Measurements from ENCODE around the gene ARHGDIG. TPM values are rescaled to one million over a fixed set of nuclear protein-coding genes. Genes with fewer than 3 reads are reported as not detected.

Gene ARHGDIG
- total and polyA plus RNA-seq, 11 donors, result 0.26 to 19.2 (median 8.2) TPM

- Histone ChIP-seq H3K4me1 (peaks cover 0 to 23% (median 4%) of the 10 kb centered on the region in 12 donors), H3K9me3 (no peaks in the 10 kb centered on the region), H3K27me3 (peaks cover 0 to 23% (median 0%) of the 10 kb centered on the region in 9 donors), H3K4me3 (no peak overlapping the region), H3K36me3 (no peaks in the 10 kb centered on the region), H3K27ac (no peak overlapping the region)
- DNase-seq (peak in 1 of 5 donors; percentile 16), ATAC-seq (peak in 1 of 4 donors; percentile 4)
- no peak for TF ChIP-seq POLR2A (IDR thresholded peaks at IDR 0.05)
- no peak for TF ChIP-seq CTCF (IDR thresholded peaks at IDR 0.05)
- WGBS, 4 donors, result 82 to 94% (median 87%) methylated on average over 13 to 30 of the region's 30 CpGs
- intact Hi-C loops (cut with DNase I), result no loop called here
These were observed 6.6 kb upstream of the ARHGDIG start for GRCh38 chr16:273547-274421.

- peaks cover 0 to 35% (median 4%) of the 10 kb centered on the region in 12 donors for H3K4me1 ChIP-seq
- peaks cover 0 to 36% (median 0%) of the 10 kb centered on the region in 9 donors for H3K27me3 ChIP-seq
- ATAC-seq (peak in 2 of 4 donors; percentile 3 to 17), DNase-seq (peak in 1 of 5 donors; percentile 20)
- intact Hi-C loops (cut with DNase I), result no loop called here
- H3K9me3 ChIP-seq, result no peaks in the 10 kb centered on the region
- 2 to 4% (median 3%) methylated on average over 11 to 58 of the region's 58 CpGs for WGBS, 4 donors
- H3K36me3 ChIP-seq, result no peaks in the 10 kb centered on the region
- TF ChIP-seq POLR2A (IDR thresholded peaks at IDR 0.05), result no peak
- TF ChIP-seq CTCF (IDR thresholded peaks at IDR 0.05), result no peak
- H3K27ac ChIP-seq, result peak overlapping the region in 2 of 12 donors; percentile 41 to 50
- H3K4me3 ChIP-seq, result peak overlapping the region; percentile 42 to 73 (median 58)
These were observed 5.2 kb upstream of the ARHGDIG start for GRCh38 chr16:275041-275641.

- Histone ChIP-seq H3K4me1 (peaks cover 0 to 39% (median 6%) of the 10 kb centered on the region in 12 donors), H3K27ac (peak within 1 kb of the TSS in 3 of 12 donors; percentile 17 to 50 (median 41)), H3K27me3 (peaks cover 0 to 40% (median 2%) of the 10 kb centered on the region in 9 donors), H3K4me3 (peak within 1 kb of the TSS; percentile 42 to 73 (median 58)), H3K36me3 (no peaks in the 10 kb centered on the region), H3K9me3 (no peaks in the 10 kb centered on the region)
- 3 to 9% (median 4%) methylated on average over 8 to 56 of the region's 56 CpGs for WGBS, 4 donors
- ATAC-seq (peak in 2 of 4 donors; percentile 12 to 33), DNase-seq (no peak)
- intact Hi-C loops (cut with DNase I), result no loop called here
- TF ChIP-seq CTCF (IDR thresholded peaks at IDR 0.05) (no peak), POLR2A (IDR thresholded peaks at IDR 0.05) (no peak)
These were observed 4.6 kb upstream of the ARHGDIG start, which contains the start of gene RGS11 for GRCh38 chr16:275786-276232. Gene RGS11, minus strand, starts transcription at chr16:275944. Its CDS starts 33 bp downstream, at chr16:275911.
